GM06990 (cell line): ENCODE results near the gene CA5A.

Experiments used
- DNase-seq: peaks from one replicate; pipeline ENCODE4 v3.0.0-alpha.2; 2011; ENCODE audit not compliant: insufficient read length; ENCODE audit errors: extremely low read depth
- H3K27me3 ChIP-seq: replicated peaks from 2 replicates; pipeline ENCODE4 v1.6.0; 2011; ENCODE audit warnings: low read length; ENCODE audit not compliant: control insufficient read depth, insufficient read depth
- H3K36me3 ChIP-seq: 2 replicates; pipeline ENCODE4 v1.5.1; 2011; ENCODE audit warnings: low read length; ENCODE audit not compliant: control insufficient read depth, insufficient read depth
- H3K4me3 ChIP-seq: replicated peaks from 2 replicates; pipeline ENCODE4 v1.5.1; 2011; ENCODE audit warnings: low read depth, mild to moderate bottlenecking, control low read depth, low read length
- CTCF ChIP-seq: IDR thresholded peaks from 2 replicates; pipeline ENCODE4 v1.5.1; 2011; ENCODE audit warnings: low read length, control low read depth, mild to moderate bottlenecking, inconsistent platforms; ENCODE audit not compliant: insufficient read depth, poor library complexity, severe bottlenecking

CA5A gene

DNA sequence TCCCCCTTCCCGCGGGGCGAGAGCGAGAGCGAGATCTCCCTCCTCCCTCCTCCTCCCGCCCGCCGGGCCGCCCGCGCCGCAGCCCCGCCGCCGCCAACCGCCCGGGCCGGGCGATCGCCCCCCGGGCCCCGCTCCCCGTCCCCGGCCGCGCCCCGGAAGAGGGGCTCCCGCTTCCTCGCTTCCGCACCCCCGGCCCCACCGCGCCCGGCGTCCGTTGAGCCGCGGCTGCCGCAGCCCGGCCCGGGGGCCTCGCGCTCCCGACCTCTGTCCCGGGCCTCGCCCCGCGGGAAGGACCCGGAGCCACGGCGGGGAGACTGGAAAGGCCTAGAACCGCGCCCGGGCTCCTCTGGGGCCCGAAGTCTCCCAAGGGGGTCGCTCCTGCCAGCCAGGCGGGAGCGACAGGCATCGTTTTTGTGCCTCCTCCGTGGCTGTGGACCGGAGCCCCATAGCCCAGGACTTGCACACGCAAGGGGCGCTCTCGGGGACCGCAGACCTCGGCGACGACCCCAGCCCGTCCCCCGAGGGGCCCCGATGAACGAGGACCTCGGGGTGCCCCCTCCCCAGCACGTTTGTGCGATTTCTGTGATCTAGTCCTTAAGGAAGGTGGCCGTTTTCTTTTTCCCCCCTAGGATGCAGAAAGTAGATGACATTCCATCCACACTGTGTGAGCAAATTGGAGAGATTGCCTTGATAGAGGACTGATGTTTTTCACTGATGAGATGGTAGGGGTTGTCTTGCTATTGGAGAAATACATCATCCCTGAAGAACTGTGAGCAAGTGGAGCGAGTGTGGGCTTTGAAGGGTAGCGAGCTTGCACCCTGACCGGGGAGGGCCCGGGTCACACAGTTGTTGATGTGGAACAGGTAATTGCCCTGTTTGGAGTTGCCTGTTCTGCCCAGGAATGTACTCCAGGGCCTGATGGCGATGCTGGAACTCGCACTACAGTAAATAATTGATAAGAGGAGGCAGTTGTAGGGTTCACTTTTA is 15.5 kb upstream of the CA5A start:
- H3K4me3 ChIP-seq = peak overlapping the region; percentile 96
- peak; percentile 19 for TF ChIP-seq CTCF
- DNase-seq = peak; percentile 51
- H3K36me3 ChIP-seq = peaks cover 2% of the 10 kb centered on the region
- H3K27me3 ChIP-seq = no peaks in the 10 kb centered on the region

DNA sequence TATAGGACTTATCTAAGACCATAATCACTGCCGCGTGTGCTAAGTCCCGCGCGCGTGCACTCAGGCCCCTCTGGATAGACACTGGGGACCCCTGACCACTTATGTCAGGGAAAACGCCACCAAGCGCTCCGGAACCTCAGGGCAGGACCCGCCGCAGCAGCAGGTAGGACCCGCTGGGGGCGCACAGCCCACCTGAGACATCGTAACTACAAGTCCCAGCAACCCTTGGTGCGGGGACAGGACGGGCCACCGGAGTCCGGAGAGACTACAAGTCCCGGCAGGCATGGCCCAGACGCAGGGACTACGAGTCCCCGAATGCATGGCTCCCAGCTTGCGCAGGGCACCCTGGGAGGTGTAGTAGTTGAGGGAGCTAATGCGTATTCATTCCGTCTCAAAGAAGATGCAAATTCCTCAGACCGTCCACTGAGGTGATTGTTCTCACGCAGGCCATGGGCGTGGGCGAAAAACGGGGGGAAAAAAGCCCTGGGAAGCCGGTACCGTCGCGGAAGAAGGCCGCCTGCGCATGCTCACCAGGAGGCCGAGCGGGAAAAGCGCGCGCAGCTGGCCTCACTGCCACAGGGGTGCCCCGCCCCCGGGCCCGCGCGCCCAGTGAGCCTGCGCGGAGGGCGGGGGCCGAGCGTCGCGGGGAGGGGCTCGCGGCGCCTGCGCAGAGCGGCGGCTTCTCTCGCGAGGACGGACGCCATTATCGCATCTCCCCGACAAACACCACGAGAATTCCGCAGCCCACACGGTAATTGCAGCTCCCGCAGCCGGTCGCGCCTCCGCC is 14.6 kb upstream of the CA5A start, which contains the start of gene BANP:
Gene BANP, plus strand, starts transcription at position 670 of the 787 bp plus-strand sequence. CDS start 23,682 bp downstream, outside the sequence.
- Histone ChIP-seq H3K36me3 (peaks cover 2% of the 10 kb centered on the region), H3K4me3 (peak within 1 kb of the TSS; percentile 96), H3K27me3 (no peaks in the 10 kb centered on the region)
- TF ChIP-seq CTCF = peak; percentile 51
- peak; percentile 99 for DNase-seq

GRCh38 chr16:87949071-87949744 is 12.9 kb upstream of the CA5A start:
- no peak for DNase-seq
- TF ChIP-seq CTCF = no peak

GRCh38 chr16:87948735-87949070 is 12.4 kb upstream of the CA5A start:
- Histone ChIP-seq H3K4me3 (no peak overlapping the region), H3K36me3 (no peaks in the 10 kb centered on the region; the same call in none of the 2 replicates), H3K27me3 (no peaks in the 10 kb centered on the region)
- TF ChIP-seq CTCF = no peak
- no peak for DNase-seq

More at GRCh38 chr16:87949071-87949744, 12.9 kb upstream of the CA5A start:
- Histone ChIP-seq H3K36me3 (no peaks in the 10 kb centered on the region; the same call in none of the 2 replicates), H3K27me3 (no peaks in the 10 kb centered on the region), H3K4me3 (no peak overlapping the region)

GRCh38 chr16:87948119-87948545 is 11.8 kb upstream of the CA5A start:
- no peak for DNase-seq
- Histone ChIP-seq H3K4me3 (no peak overlapping the region), H3K27me3 (no peaks in the 10 kb centered on the region), H3K36me3 (no peaks in the 10 kb centered on the region; the same call in 1 of the 2 replicates)
- no peak for TF ChIP-seq CTCF
